ENCODE measurements around the gene ARHGDIB.

The ARHGDIB gene

DNA sequence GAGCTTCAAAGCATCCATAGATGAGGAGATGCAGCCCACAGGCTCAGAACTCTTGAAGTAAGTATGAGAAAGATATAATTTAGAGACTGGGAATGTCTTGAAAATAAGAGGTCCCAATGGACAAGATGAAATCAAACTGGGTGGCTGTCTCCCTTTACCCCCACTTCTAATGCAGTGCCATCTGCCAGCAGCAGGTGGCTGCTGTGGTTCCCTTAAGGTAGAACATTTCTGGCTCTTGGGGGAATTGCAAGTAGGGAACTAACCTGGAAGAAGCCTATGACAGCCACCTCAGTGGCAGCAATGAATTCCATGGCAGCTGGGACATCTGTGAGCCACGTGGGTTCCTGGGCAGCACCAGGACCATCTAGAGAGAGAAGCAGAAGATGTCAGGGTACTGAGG is 23.7 kb downstream of the ARHGDIB start:
- H3K9me3 ChIP-seq (ENCODE audit: control extremely low read depth in 1 of 5, control insufficient read depth in 4 of 5, insufficient read depth in 2 of 5, low read depth in 1 of 5, low read length in 4 of 5) = no peaks in the 10 kb centered on the region
- no peak overlapping the region for H3K27ac ChIP-seq (ENCODE audit: insufficient read depth in 1 of 2, low read depth in 1 of 2, low read length in 2 of 2, poor library complexity in 1 of 2, severe bottlenecking in 2 of 2)
- no peaks in the 10 kb centered on the region for H3K27me3 ChIP-seq (replicated peaks in 2 of 5; ENCODE audit: control insufficient read depth in 4 of 5, insufficient read depth in 5 of 5, low read length in 4 of 5)
- 86% methylated on average over 1 of the region's 1 CpG for WGBS (ENCODE audit: insufficient coverage)
- DNase-seq = peak in 2 of 3 donors; percentile 53 to 59
- no peak overlapping the region for H3K4me3 ChIP-seq (ENCODE audit: control insufficient read depth in 1 of 7, extremely low read depth in 1 of 7, insufficient read depth in 4 of 7, low read depth in 2 of 7, low read length in 6 of 7)
- CTCF ChIA-PET = interaction anchor here (0.7 to 4.8 kb wide), 18 partner anchors 8 to 285 kb away, joined by 3 to 30 read pairs (median 4); partner anchors contain the start of gene ARHGDIB
- POLR2A ChIA-PET = interaction anchor here (0.8 to 1.0 kb wide), 2 partner anchors 11 to 23 kb away, joined by 3 read pairs; no protein-coding TSS in a partner anchor
- H3K4me1 ChIP-seq (ENCODE audit: control extremely low read depth in 1 of 4, control insufficient read depth in 4 of 4, insufficient read depth in 4 of 4, low read length in 3 of 4) = peaks cover 4 to 9% (median 7%) of the 10 kb centered on the region in 4 experiments
- H3K36me3 ChIP-seq (ENCODE audit: control insufficient read depth in 4 of 4, insufficient read depth in 4 of 4, low read length in 3 of 4) = peaks cover 16 to 22% (median 21%) of the 10 kb centered on the region in 4 experiments

DNA sequence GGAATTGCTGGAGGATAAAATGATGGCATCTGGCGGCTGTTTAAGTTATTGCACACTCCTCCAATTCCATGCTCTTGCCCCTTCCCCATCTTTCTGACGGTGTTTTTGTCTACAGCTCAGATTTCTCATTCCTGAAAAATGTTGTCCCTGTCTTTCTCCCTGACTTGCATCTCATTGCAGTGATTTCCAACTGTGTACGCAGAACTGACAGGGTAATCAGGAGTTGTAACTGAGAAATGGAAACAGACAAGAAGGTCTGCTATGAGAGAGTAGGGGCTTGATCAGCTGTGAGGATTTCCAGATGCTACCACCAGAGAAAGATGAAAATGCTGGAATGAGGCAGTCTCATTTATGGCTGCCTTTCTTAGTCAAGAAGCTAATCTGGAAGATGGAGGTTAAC is 24.4 kb downstream of the ARHGDIB start:
- Histone ChIP-seq H3K4me1 (ENCODE audit: control extremely low read depth in 1 of 4, control insufficient read depth in 4 of 4, insufficient read depth in 4 of 4, low read length in 3 of 4) (peaks cover 4 to 9% (median 7%) of the 10 kb centered on the region in 4 experiments), H3K27me3 (replicated peaks in 2 of 5; ENCODE audit: control insufficient read depth in 4 of 5, insufficient read depth in 5 of 5, low read length in 4 of 5) (no peaks in the 10 kb centered on the region), H3K36me3 (ENCODE audit: control insufficient read depth in 4 of 4, insufficient read depth in 4 of 4, low read length in 3 of 4) (peaks cover 13 to 21% (median 17%) of the 10 kb centered on the region in 4 experiments), H3K9me3 (ENCODE audit: control extremely low read depth in 1 of 5, control insufficient read depth in 4 of 5, insufficient read depth in 2 of 5, low read depth in 1 of 5, low read length in 4 of 5) (no peaks in the 10 kb centered on the region), H3K4me3 (ENCODE audit: control insufficient read depth in 1 of 7, extremely low read depth in 1 of 7, insufficient read depth in 4 of 7, low read depth in 2 of 7, low read length in 6 of 7) (no peak overlapping the region), H3K27ac (ENCODE audit: insufficient read depth in 1 of 2, low read depth in 1 of 2, low read length in 2 of 2, poor library complexity in 1 of 2, severe bottlenecking in 2 of 2) (no peak overlapping the region)
- no peak for DNase-seq
- ChIA-PET POLR2A (interaction anchor here (1.0 kb wide), 1 partner anchor 12 kb away, joined by 3 read pairs; no protein-coding TSS in a partner anchor), CTCF (interaction anchor here (0.9 to 4.8 kb wide), 18 partner anchors 9 to 285 kb away, joined by 3 to 30 read pairs (median 4); no protein-coding TSS in a partner anchor)
- WGBS (ENCODE audit: insufficient coverage) = 100% methylated on average over 2 of the region's 3 CpGs

- peaks cover 14 to 18% (median 16%) of the 10 kb centered on the region in 4 experiments for H3K36me3 ChIP-seq (ENCODE audit: control insufficient read depth in 4 of 4, insufficient read depth in 4 of 4, low read length in 3 of 4)
- no peaks in the 10 kb centered on the region for H3K9me3 ChIP-seq (ENCODE audit: control extremely low read depth in 1 of 5, control insufficient read depth in 4 of 5, insufficient read depth in 2 of 5, low read depth in 1 of 5, low read length in 4 of 5)
- WGBS (ENCODE audit: insufficient coverage) = 93% methylated on average over 6 of the region's 6 CpGs
- no peaks in the 10 kb centered on the region for H3K27me3 ChIP-seq (replicated peaks in 2 of 5; ENCODE audit: control insufficient read depth in 4 of 5, insufficient read depth in 5 of 5, low read length in 4 of 5)
- ChIA-PET CTCF (interaction anchor here (0.7 to 4.8 kb wide), 17 partner anchors 8 to 130 kb away, joined by 3 to 30 read pairs (median 4); no protein-coding TSS in a partner anchor), POLR2A (no interaction called here)
- H3K4me3 ChIP-seq (ENCODE audit: control insufficient read depth in 1 of 7, extremely low read depth in 1 of 7, insufficient read depth in 4 of 7, low read depth in 2 of 7, low read length in 6 of 7) = no peak overlapping the region
- no peak for DNase-seq
- H3K27ac ChIP-seq (ENCODE audit: insufficient read depth in 1 of 2, low read depth in 1 of 2, low read length in 2 of 2, poor library complexity in 1 of 2, severe bottlenecking in 2 of 2) = no peak overlapping the region
- H3K4me1 ChIP-seq (ENCODE audit: control extremely low read depth in 1 of 4, control insufficient read depth in 4 of 4, insufficient read depth in 4 of 4, low read length in 3 of 4) = peaks cover 4 to 9% (median 7%) of the 10 kb centered on the region in 4 experiments
Observed at GRCh38 chr12:14936224-14936861, 25.1 kb downstream of the ARHGDIB start.

- POLR2A ChIA-PET = no interaction called here
- peaks cover 4 to 9% (median 7%) of the 10 kb centered on the region in 4 experiments for H3K4me1 ChIP-seq (ENCODE audit: control extremely low read depth in 1 of 4, control insufficient read depth in 4 of 4, insufficient read depth in 4 of 4, low read length in 3 of 4)
Observed at GRCh38 chr12:14935031-14935430, 26.4 kb downstream of the ARHGDIB start.

GRCh38 chr12:14934511-14934910 is 26.9 kb downstream of the ARHGDIB start:
- 93% methylated on average over 2 of the region's 2 CpGs for WGBS (ENCODE audit: insufficient coverage)

More at GRCh38 chr12:14935031-14935430, 26.4 kb downstream of the ARHGDIB start:
- DNase-seq = no peak
- CTCF ChIA-PET = interaction anchor here (1.2 to 4.8 kb wide), 5 partner anchors 13 to 89 kb away, joined by 4 to 30 read pairs (median 6); no protein-coding TSS in a partner anchor
- H3K27me3 ChIP-seq (replicated peaks in 2 of 5; ENCODE audit: control insufficient read depth in 4 of 5, insufficient read depth in 5 of 5, low read length in 4 of 5) = no peaks in the 10 kb centered on the region
- no peak overlapping the region for H3K27ac ChIP-seq (ENCODE audit: insufficient read depth in 1 of 2, low read depth in 1 of 2, low read length in 2 of 2, poor library complexity in 1 of 2, severe bottlenecking in 2 of 2)
- H3K4me3 ChIP-seq (ENCODE audit: control insufficient read depth in 1 of 7, extremely low read depth in 1 of 7, insufficient read depth in 4 of 7, low read depth in 2 of 7, low read length in 6 of 7) = no peak overlapping the region
- H3K36me3 ChIP-seq (ENCODE audit: control insufficient read depth in 4 of 4, insufficient read depth in 4 of 4, low read length in 3 of 4) = peaks cover 8 to 12% (median 10%) of the 10 kb centered on the region in 4 experiments
- 57% methylated on average over 1 of the region's 4 CpGs for WGBS (ENCODE audit: insufficient coverage)
- H3K9me3 ChIP-seq (ENCODE audit: control extremely low read depth in 1 of 5, control insufficient read depth in 4 of 5, insufficient read depth in 2 of 5, low read depth in 1 of 5, low read length in 4 of 5) = no peaks in the 10 kb centered on the region

DNA sequence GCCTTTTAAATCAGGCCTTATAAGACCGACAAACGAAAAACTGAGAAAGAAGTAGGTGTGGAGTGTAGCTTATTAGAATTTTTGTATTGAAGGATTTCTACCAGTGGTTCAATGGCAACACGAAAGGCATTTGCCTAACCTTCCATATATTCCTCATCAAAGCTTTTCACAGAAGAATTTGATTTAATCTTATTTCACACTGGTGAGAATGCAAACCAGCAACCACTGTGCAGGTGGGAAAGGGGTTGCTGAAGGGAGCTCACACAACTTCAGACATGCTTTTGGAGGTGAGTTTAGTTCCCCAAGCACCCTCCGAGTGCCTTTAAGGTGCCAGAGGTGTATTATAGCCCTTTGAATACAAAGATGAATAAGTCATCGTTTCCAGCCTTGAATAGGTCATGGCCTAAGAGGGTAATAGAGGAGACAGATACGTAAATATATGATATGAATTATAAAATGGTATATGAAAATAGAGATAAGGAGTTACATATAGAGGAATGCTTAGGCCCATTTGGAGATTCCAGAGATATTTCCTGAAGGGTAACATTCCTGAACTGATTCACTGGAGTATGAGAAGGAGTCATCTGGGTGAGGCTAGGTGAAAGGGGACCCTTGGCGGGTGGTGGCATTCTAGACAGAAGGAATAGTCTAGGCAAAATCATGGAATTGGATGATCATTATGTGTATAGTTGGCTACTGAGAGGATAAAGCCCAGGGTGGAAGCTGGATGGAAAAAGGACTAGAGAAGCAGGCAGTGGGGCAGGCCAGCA is 29.4 kb downstream of the ARHGDIB start:
- 94% methylated on average over 4 of the region's 7 CpGs for WGBS (ENCODE audit: insufficient coverage)
- Histone ChIP-seq H3K4me3 (ENCODE audit: control insufficient read depth in 1 of 7, extremely low read depth in 1 of 7, insufficient read depth in 4 of 7, low read depth in 2 of 7, low read length in 6 of 7) (no peak overlapping the region), H3K9me3 (ENCODE audit: control extremely low read depth in 1 of 5, control insufficient read depth in 4 of 5, insufficient read depth in 2 of 5, low read depth in 1 of 5, low read length in 4 of 5) (no peaks in the 10 kb centered on the region), H3K4me1 (ENCODE audit: control extremely low read depth in 1 of 4, control insufficient read depth in 4 of 4, insufficient read depth in 4 of 4, low read length in 3 of 4) (peaks cover 0 to 5% (median 2%) of the 10 kb centered on the region in 4 experiments), H3K36me3 (ENCODE audit: control insufficient read depth in 4 of 4, insufficient read depth in 4 of 4, low read length in 3 of 4) (peaks cover 2 to 11% (median 10%) of the 10 kb centered on the region in 4 experiments), H3K27ac (ENCODE audit: insufficient read depth in 1 of 2, low read depth in 1 of 2, low read length in 2 of 2, poor library complexity in 1 of 2, severe bottlenecking in 2 of 2) (no peak overlapping the region), H3K27me3 (replicated peaks in 2 of 5; ENCODE audit: control insufficient read depth in 4 of 5, insufficient read depth in 5 of 5, low read length in 4 of 5) (no peaks in the 10 kb centered on the region)
- DNase-seq = no peak
- POLR2A ChIA-PET = interaction anchor here (0.6 to 1.0 kb wide), 2 partner anchors 8 to 559 kb away, joined by 3 to 4 read pairs; no protein-coding TSS in a partner anchor
- CTCF ChIA-PET = interaction anchor here (0.7 to 1.2 kb wide), 4 partner anchors 8 to 72 kb away, joined by 3 read pairs; no protein-coding TSS in a partner anchor

More at GRCh38 chr12:14934511-14934910, 26.9 kb downstream of the ARHGDIB start:
- Histone ChIP-seq H3K36me3 (ENCODE audit: control insufficient read depth in 4 of 4, insufficient read depth in 4 of 4, low read length in 3 of 4) (peaks cover 8 to 12% (median 10%) of the 10 kb centered on the region in 4 experiments), H3K9me3 (ENCODE audit: control extremely low read depth in 1 of 5, control insufficient read depth in 4 of 5, insufficient read depth in 2 of 5, low read depth in 1 of 5, low read length in 4 of 5) (no peaks in the 10 kb centered on the region), H3K4me1 (ENCODE audit: control extremely low read depth in 1 of 4, control insufficient read depth in 4 of 4, insufficient read depth in 4 of 4, low read length in 3 of 4) (peaks cover 4 to 9% (median 6%) of the 10 kb centered on the region in 4 experiments), H3K4me3 (ENCODE audit: control insufficient read depth in 1 of 7, extremely low read depth in 1 of 7, insufficient read depth in 4 of 7, low read depth in 2 of 7, low read length in 6 of 7) (no peak overlapping the region), H3K27ac (ENCODE audit: insufficient read depth in 1 of 2, low read depth in 1 of 2, low read length in 2 of 2, poor library complexity in 1 of 2, severe bottlenecking in 2 of 2) (no peak overlapping the region), H3K27me3 (replicated peaks in 2 of 5; ENCODE audit: control insufficient read depth in 4 of 5, insufficient read depth in 5 of 5, low read length in 4 of 5) (no peaks in the 10 kb centered on the region)
- DNase-seq = no peak
- ChIA-PET POLR2A (no interaction called here), CTCF (interaction anchor here (1.2 to 2.3 kb wide), 5 partner anchors 10 to 88 kb away, joined by 3 to 7 read pairs (median 5); no protein-coding TSS in a partner anchor)
